GM23248 (cell line): ENCODE results near the gene RAB1A. TPM values are rescaled to one million over a fixed set of nuclear protein-coding genes. Genes with fewer than 3 reads are reported as not detected.
A peak's percentile ranks its signal among the peaks of the same experiment; 100 is the strongest.
"Not testable (repeated sequence)": the region's sequence is repeated elsewhere in the genome, so short reads cannot be mapped to it uniquely, and the experiment has no call there.

Source experiments
- DNase-seq: peaks from one replicate; pipeline ENCODE4 v3.0.0-alpha.2; 2015
- H2AFZ ChIP-seq: fragments of 200-600 bp; sonication (generic); 2 replicates; pipeline ENCODE4 v1.6.1; 2016; ENCODE audit warnings: antibody characterized with exemption
- H3F3A ChIP-seq: fragments of 200-600 bp; sonication (generic); 2 replicates; pipeline ENCODE4 v1.6.1; 2016; ENCODE audit warnings: mild to moderate bottlenecking, antibody characterized with exemption, mixed run types; ENCODE audit not compliant: insufficient read depth
- H3K27ac ChIP-seq: fragments of 200-600 bp; sonication (generic); 2 replicates; pipeline ENCODE4 v1.5.1; 2016; ENCODE audit warnings: mild to moderate bottlenecking
- H3K27me3 ChIP-seq: fragments of 200-600 bp; sonication (generic); replicated peaks from 2 replicates; pipeline ENCODE4 v1.6.1; 2016; ENCODE audit warnings: mild to moderate bottlenecking; ENCODE audit not compliant: insufficient read depth
- H3K36me3 ChIP-seq: fragments of 200-600 bp; sonication (generic); 2 replicates; pipeline ENCODE4 v1.6.1; 2016; ENCODE audit warnings: low read depth, mild to moderate bottlenecking
- H3K4me1 ChIP-seq: fragments of 200-600 bp; sonication (generic); 2 replicates; pipeline ENCODE4 v1.6.1; 2016; ENCODE audit warnings: mild to moderate bottlenecking; ENCODE audit not compliant: insufficient read depth
- H3K4me2 ChIP-seq: fragments of 200-600 bp; sonication (generic); one replicate; pipeline ENCODE4 v1.6.1; 2016; ENCODE audit warnings: mild to moderate bottlenecking; ENCODE audit not compliant: unreplicated experiment
- H3K4me3 ChIP-seq: fragments of 200-600 bp; sonication (generic); 2 replicates; pipeline ENCODE4 v1.5.1; 2016; ENCODE audit warnings: mild to moderate bottlenecking
- H3K79me2 ChIP-seq: fragments of 200-600 bp; sonication (generic); 2 replicates; pipeline ENCODE4 v1.6.1; 2016; ENCODE audit warnings: mild to moderate bottlenecking; ENCODE audit not compliant: insufficient read depth
- H3K9ac ChIP-seq: fragments of 200-600 bp; sonication (generic); 2 replicates; pipeline ENCODE4 v1.6.1; 2016; ENCODE audit warnings: mild to moderate bottlenecking
- H3K9me2 ChIP-seq: fragments of 200-600 bp; sonication (generic); 2 replicates; pipeline ENCODE4 v1.6.1; 2016; ENCODE audit warnings: mixed run types, mild to moderate bottlenecking, moderate library complexity; ENCODE audit not compliant: insufficient read depth
- H3K9me3 ChIP-seq: fragments of 200-600 bp; sonication (generic); one replicate; pipeline ENCODE4 v1.6.1; 2017; ENCODE audit warnings: low read depth
- H4K20me1 ChIP-seq: fragments of 200-600 bp; sonication (generic); 2 replicates; pipeline ENCODE4 v1.6.0; 2016; ENCODE audit not compliant: insufficient read depth
- EZH2 ChIP-seq: fragments of 200-600 bp; sonication (generic); IDR thresholded peaks from 2 replicates; pipeline ENCODE4 v1.6.1; 2018; ENCODE audit warnings: antibody characterized with exemption, mild to moderate bottlenecking; ENCODE audit not compliant: insufficient read depth, poor library complexity, severe bottlenecking
- EZH2phosphoT487 ChIP-seq: fragments of 200-600 bp; sonication (generic); IDR thresholded peaks from 2 replicates; pipeline ENCODE4 v1.6.1; 2018; ENCODE audit warnings: antibody characterized with exemption, moderate library complexity, mild to moderate bottlenecking, low read depth; ENCODE audit not compliant: insufficient read depth
- WGBS, 2 experiments: methylation state at CpG; one replicate each; pipeline ENCODE4 v1.1.6; 2015 to 2017; ENCODE audit warnings: low lambda C conversion rate in 2 of 2, low coverage in 1 of 2; ENCODE audit errors: missing lambda C conversion rate in 2 of 2; 5-methylcytosine and 5-hydroxymethylcytosine counted together
- in situ Hi-C: fragments of 300-500 bp; cut with MboI; formaldehyde crosslinking; loops from 2 replicates; pipeline ENCODE4 v1.15.0; 2020
- polyA plus RNA-seq: library from polyadenylated mRNA; unstranded; fragments of >200 nt; fragmentation: Nextera tagmentation; extraction: Ambion mirVana; gene quantifications from 2 replicates; pipeline ENCODE4 v1.2.1, GENCODE V29; 2016
- total RNA-seq: library from RNA; depleted of rRNA; stranded (reverse); fragments of >200 nt; shearing (Covaris generic); gene quantifications from 2 replicates; pipeline ENCODE4 v1.2.3, GENCODE V29; 2014

RAB1A gene
- total and polyA plus RNA-seq, 2 experiments from 2014 or later = 119 to 303 TPM

DNA sequence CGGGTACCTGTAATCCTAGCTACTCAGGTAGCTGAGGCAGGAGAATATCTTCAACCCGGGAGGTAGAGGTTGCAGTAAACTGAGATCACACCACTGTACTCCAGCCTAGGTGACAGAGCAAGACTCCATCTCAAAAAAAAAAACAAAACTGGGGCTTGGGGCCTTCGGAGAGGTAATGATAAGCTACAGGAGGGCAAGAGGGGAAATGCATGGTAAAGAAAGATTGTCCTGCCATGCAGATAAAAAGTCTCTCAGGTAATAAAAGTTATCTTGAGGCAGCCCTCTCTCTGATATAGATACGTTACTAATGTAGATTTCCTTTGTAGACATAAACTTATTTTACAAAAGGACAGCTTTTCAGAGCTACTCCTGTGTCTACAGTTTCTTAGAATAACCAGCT lies 3.7 kb upstream of the RAB1A start:
- no peak overlapping the region for H3K4me3 ChIP-seq
- H3K9ac ChIP-seq = no peak overlapping the region
- TF ChIP-seq EZH2phosphoT487 (no peak), EZH2 (no peak)
- H3K79me2 ChIP-seq = peaks cover 22% of the 10 kb centered on the region
- no peak overlapping the region for H2AFZ ChIP-seq
- H3K9me3 ChIP-seq = no peaks in the 10 kb centered on the region
- H3K27me3 ChIP-seq = no peaks in the 10 kb centered on the region
- 79 to 82% methylated on average over 4 of the region's 4 CpGs for WGBS, 2 experiments
- H3K27ac ChIP-seq = no peak overlapping the region
- peaks cover 6% of the 10 kb centered on the region for H3F3A ChIP-seq
- H4K20me1 ChIP-seq = no peaks in the 10 kb centered on the region; the same call in 1 of the 2 replicates
- DNase-seq = no peak
- no peak overlapping the region for H3K4me2 ChIP-seq
- in situ Hi-C loops = no loop called here
- H3K9me2 ChIP-seq = no peaks in the 10 kb centered on the region
- no peaks in the 10 kb centered on the region for H3K36me3 ChIP-seq
- H3K4me1 ChIP-seq = peaks cover 8% of the 10 kb centered on the region; the same call in 1 of the 2 replicates

GRCh38 chr2:65132930-65133329 lies 3.0 kb upstream of the RAB1A start:
- H3K79me2 ChIP-seq = peaks cover 29% of the 10 kb centered on the region
- H3K4me3 ChIP-seq, H3K27ac ChIP-seq, H2AFZ ChIP-seq, H3K9me2 ChIP-seq, H3K27me3 ChIP-seq, H3K4me2 ChIP-seq, in situ Hi-C loops, DNase-seq, H3K36me3 ChIP-seq, H3K9me3 ChIP-seq, H3K9ac ChIP-seq, H4K20me1 ChIP-seq: not testable (repeated sequence)
- peaks cover 13% of the 10 kb centered on the region for H3F3A ChIP-seq
- 83 to 84% methylated on average over 13 to 15 of the region's 15 CpGs for WGBS, 2 experiments
- peaks cover 13% of the 10 kb centered on the region; the same call in 1 of the 2 replicates for H3K4me1 ChIP-seq

- H3K27me3 ChIP-seq = no peaks in the 10 kb centered on the region
- no peaks in the 10 kb centered on the region for H3K9me3 ChIP-seq
- peaks cover 51% of the 10 kb centered on the region for H3K79me2 ChIP-seq
- no peak for DNase-seq
- H3K27ac ChIP-seq = peak overlapping the region; percentile 87
- H2AFZ ChIP-seq = peak overlapping the region; percentile 75
- TF ChIP-seq EZH2 (no peak), EZH2phosphoT487 (no peak)
- no peaks in the 10 kb centered on the region for H3K36me3 ChIP-seq
- peaks cover 17% of the 10 kb centered on the region; the same call in 1 of the 2 replicates for H4K20me1 ChIP-seq
- H3K9ac ChIP-seq = peak overlapping the region; percentile 99
- H3K4me3 ChIP-seq = peak overlapping the region; percentile 72
- WGBS, 2 experiments = 14 to 18% methylated on average over 14 to 19 of the region's 19 CpGs
- peaks cover 30% of the 10 kb centered on the region for H3F3A ChIP-seq
- in situ Hi-C loops = no loop called here
- H3K9me2 ChIP-seq = no peaks in the 10 kb centered on the region
- H3K4me1 ChIP-seq = peaks cover 33% of the 10 kb centered on the region
- H3K4me2 ChIP-seq = peak overlapping the region; percentile 52
Measured at GRCh38 chr2:65130664-65131175, 814 bp upstream of the RAB1A start.

- Histone ChIP-seq H3K4me3 (peak overlapping the region; percentile 81), H3F3A (peaks cover 44% of the 10 kb centered on the region), H3K27me3 (no peaks in the 10 kb centered on the region), H3K36me3 (no peaks in the 10 kb centered on the region), H2AFZ (peak overlapping the region; percentile 55; the same call in 1 of the 2 replicates), H3K79me2 (peaks cover 65% of the 10 kb centered on the region), H3K27ac (peak overlapping the region; percentile 96), H4K20me1 (peaks cover 27% of the 10 kb centered on the region; the same call in 1 of the 2 replicates), H3K9ac (peak overlapping the region; percentile 99), H3K9me2 (no peaks in the 10 kb centered on the region), H3K4me1 (peaks cover 46% of the 10 kb centered on the region), H3K4me2 (peak overlapping the region; percentile 99), H3K9me3 (no peaks in the 10 kb centered on the region)
- peak; percentile 57 for DNase-seq
- TF ChIP-seq EZH2 = no peak
- TF ChIP-seq EZH2phosphoT487 = no peak
- in situ Hi-C loops = no loop called here
- WGBS, 2 experiments = 2% methylated on average over 14 to 29 of the region's 29 CpGs
Measured at GRCh38 chr2:65129286-65129825, 550 bp downstream of the RAB1A start.
